ENCODE results near the gene RPA3. TPM values are rescaled to one million over a fixed set of nuclear protein-coding genes. Genes with fewer than 3 reads are reported as not detected.

The RPA3 gene
- total RNA-seq, 2 donors from 2014 or later, result 44.9 to 53.3 TPM

DNA sequence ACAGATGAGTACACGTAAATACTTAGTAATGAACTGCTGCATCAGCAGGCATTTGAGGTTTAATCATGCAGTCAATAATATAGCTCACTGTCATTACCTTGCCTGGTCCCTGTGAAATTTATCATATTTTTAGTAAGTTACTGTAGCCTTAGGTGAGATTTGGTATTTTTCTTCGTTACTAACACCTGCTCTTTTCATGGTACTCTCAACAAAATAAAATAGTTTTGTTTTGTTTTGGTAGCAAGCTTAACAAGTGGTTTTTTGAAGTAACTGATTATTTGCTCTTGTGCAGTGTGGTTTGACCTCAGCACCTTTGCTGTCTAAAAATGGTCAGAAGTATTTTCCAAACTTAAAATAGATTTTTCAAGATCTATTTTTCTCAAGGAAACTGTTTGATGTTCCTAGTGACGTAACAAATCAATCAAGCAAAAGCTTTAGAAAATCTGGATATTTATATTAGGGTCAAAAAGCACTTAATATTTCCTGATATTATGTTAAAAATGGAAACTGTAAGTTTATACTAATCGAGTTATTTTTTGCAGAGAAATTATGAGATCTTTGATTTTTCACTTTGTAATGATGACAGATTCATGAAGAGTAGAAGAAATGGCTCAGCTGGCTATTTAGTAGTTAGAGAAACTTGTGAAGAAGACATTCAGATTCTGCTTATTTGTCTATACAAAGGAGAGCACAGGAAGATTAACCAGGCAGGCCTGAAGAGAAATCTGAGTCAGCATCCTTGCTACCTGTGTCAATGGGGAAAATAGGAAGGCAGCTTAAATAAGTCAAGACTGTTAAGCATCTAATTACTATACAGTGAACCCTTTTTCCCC, 21.0 kb upstream of the RPA3 start:
- TF ChIP-seq, protein P1, sequence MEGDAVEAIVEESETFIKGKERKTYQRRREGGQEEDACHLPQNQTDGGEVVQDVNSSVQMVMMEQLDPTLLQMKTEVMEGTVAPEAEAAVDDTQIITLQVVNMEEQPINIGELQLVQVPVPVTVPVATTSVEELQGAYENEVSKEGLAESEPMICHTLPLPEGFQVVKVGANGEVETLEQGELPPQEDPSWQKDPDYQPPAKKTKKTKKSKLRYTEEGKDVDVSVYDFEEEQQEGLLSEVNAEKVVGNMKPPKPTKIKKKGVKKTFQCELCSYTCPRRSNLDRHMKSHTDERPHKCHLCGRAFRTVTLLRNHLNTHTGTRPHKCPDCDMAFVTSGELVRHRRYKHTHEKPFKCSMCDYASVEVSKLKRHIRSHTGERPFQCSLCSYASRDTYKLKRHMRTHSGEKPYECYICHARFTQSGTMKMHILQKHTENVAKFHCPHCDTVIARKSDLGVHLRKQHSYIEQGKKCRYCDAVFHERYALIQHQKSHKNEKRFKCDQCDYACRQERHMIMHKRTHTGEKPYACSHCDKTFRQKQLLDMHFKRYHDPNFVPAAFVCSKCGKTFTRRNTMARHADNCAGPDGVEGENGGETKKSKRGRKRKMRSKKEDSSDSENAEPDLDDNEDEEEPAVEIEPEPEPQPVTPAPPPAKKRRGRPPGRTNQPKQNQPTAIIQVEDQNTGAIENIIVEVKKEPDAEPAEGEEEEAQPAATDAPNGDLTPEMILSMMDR (IDR thresholded peaks at IDR 0.05), result no peak
- H3K27me3 ChIP-seq, result no peaks in the 10 kb centered on the region
- intact Hi-C loops (cut with DNase I), result no loop called here
- no peak overlapping the region for H3K9ac ChIP-seq (ENCODE audit: low read depth in 2 of 2, low read length in 2 of 2)
- H3K4me3 ChIP-seq, result no peak overlapping the region
- no peaks in the 10 kb centered on the region for H3K4me1 ChIP-seq
- H3K9me3 ChIP-seq, result no peaks in the 10 kb centered on the region
- H3K27ac ChIP-seq, result no peak overlapping the region
- no peaks in the 10 kb centered on the region for H3K36me3 ChIP-seq
- DNase-seq, result no peak

- TF ChIP-seq, protein P1 (IDR thresholded peaks at IDR 0.05), result no peak
These were observed 20.2 kb upstream of the RPA3 start for GRCh38 chr7:7738622-7739021.

GRCh38 chr7:7738177-7738576, 19.8 kb upstream of the RPA3 start:
- Histone ChIP-seq H3K36me3 (no peaks in the 10 kb centered on the region), H3K4me1 (no peaks in the 10 kb centered on the region), H3K27me3 (no peaks in the 10 kb centered on the region), H3K9ac (ENCODE audit: low read depth in 2 of 2, low read length in 2 of 2) (no peak overlapping the region), H3K27ac (no peak overlapping the region), H3K9me3 (no peaks in the 10 kb centered on the region), H3K4me3 (no peak overlapping the region)
- DNase-seq, result no peak
- TF ChIP-seq, protein P1 (IDR thresholded peaks at IDR 0.05), result no peak
- intact Hi-C loops (cut with DNase I), result no loop called here

More at GRCh38 chr7:7738622-7739021, 20.2 kb upstream of the RPA3 start:
- intact Hi-C loops (cut with DNase I), result no loop called here
- Histone ChIP-seq H3K9ac (ENCODE audit: low read depth in 2 of 2, low read length in 2 of 2) (no peak overlapping the region), H3K4me1 (no peaks in the 10 kb centered on the region), H3K9me3 (no peaks in the 10 kb centered on the region), H3K36me3 (no peaks in the 10 kb centered on the region), H3K4me3 (no peak overlapping the region), H3K27me3 (no peaks in the 10 kb centered on the region), H3K27ac (no peak overlapping the region)
- DNase-seq, result no peak

DNA sequence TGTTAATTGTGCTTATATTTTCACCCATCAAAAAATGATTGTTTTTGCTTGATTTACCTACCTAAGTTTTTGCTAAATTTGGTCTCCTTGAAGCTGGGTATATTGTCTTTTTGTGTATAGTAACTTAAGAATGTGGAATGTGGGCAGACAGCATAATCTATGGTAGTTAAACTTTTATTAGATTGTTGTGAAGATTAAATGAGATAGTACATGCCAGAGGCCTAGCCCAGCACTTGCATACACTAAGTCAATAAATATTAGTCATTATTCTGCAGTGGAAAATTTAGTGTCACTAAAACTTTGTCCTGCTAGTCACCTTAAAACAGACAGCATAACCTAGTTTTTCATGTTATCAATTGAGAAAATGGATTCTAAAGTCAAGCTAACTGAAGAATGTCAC, 19.3 kb upstream of the RPA3 start:
- Histone ChIP-seq H3K4me1 (no peaks in the 10 kb centered on the region), H3K4me3 (no peak overlapping the region), H3K9ac (ENCODE audit: low read depth in 2 of 2, low read length in 2 of 2) (no peak overlapping the region), H3K9me3 (no peaks in the 10 kb centered on the region), H3K27ac (no peak overlapping the region), H3K36me3 (no peaks in the 10 kb centered on the region), H3K27me3 (no peaks in the 10 kb centered on the region)
- DNase-seq, result no peak
- TF ChIP-seq, protein P1 (IDR thresholded peaks at IDR 0.05), result no peak
- intact Hi-C loops (cut with DNase I), result no loop called here

GRCh38 chr7:7736671-7737070, 18.3 kb upstream of the RPA3 start:
- no peak for DNase-seq
- no peaks in the 10 kb centered on the region for H3K36me3 ChIP-seq
- no peaks in the 10 kb centered on the region for H3K27me3 ChIP-seq
- no peak overlapping the region for H3K9ac ChIP-seq (ENCODE audit: low read depth in 2 of 2, low read length in 2 of 2)
- no peak overlapping the region for H3K4me3 ChIP-seq
- H3K9me3 ChIP-seq, result no peaks in the 10 kb centered on the region
- intact Hi-C loops (cut with DNase I), result no loop called here
- no peaks in the 10 kb centered on the region for H3K4me1 ChIP-seq
- TF ChIP-seq, protein P1 (IDR thresholded peaks at IDR 0.05), result no peak
- no peak overlapping the region for H3K27ac ChIP-seq

Measured in colonic mucosa (tissue), 4 donors.